H1 (cell line): ENCODE results near the gene C2CD3. TPM values are rescaled to one million over a fixed set of nuclear protein-coding genes. Genes with fewer than 3 reads are reported as not detected.

ENCODE experiments used
- KDM1A ChIP-seq: fragments of 200-600, 300-600 bp; sonication (generic); IDR thresholded peaks from 2 replicates; pipeline ENCODE4 v1.7.1; 2016; ENCODE audit warnings: mild to moderate bottlenecking, low read length, borderline replicate concordance
- NRF1 ChIP-seq: IDR thresholded peaks from 2 replicates; pipeline ENCODE4 v1.6.1; 2011; ENCODE audit warnings: mild to moderate bottlenecking, low read depth, low read length, improper control_type of control experiment
- polyA plus RNA-seq, 7 experiments: library from polyadenylated mRNA; depleted of rRNA in 3 of 7; stranded (reverse) in 5 of 7; unstranded in 2 of 7; fragments of >200 nt in 5 of 7; fragments of 200-250 nt in 2 of 7; gene quantifications; 1 replicate in 5 of 7; 2 replicates in 1 of 7; 4 replicates in 1 of 7; pipeline versions ENCODE4 v1.2.1 to v1.2.3, GENCODE V29; 2011 to 2013; ENCODE audit warnings: missing spikeins in 2 of 7, mixed read lengths in 2 of 7
- total RNA-seq: library from RNA; stranded (reverse); fragmentation: NEBNext Ultra II Directional; extraction: Animal tissue kit (Norgen Biotek cat#: 25700); gene quantifications from 2 replicates; pipeline ENCODE4 v1.2.1, GENCODE V29; 2021

Gene C2CD3
- total and polyA plus RNA-seq, 2 of the 8 experiments (the other 6 are each of a cell fraction or from before 2014, with no cell fraction given): 11.0 to 29.1 TPM

DNA sequence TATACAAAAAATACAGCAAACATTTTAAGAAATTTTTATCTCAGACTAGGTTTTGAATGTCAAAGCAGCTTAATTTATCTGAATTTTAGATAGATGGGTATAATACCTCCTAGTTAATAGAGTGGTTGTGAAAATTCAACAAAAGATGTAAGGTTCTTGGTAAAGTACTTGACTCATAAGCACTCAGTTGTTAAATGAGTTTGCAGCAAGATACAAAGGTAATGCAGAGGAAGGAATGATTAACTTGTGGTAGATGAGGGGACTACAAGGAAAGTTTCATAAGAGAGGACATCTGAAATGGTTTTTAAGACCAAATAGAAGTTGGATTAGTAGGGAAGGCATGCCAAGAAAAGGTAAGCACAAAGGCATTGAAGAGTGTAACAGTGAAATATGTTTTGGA, 37.7 kb upstream of the C2CD3 start (continued):
- no peak for TF ChIP-seq KDM1A
- no peak for TF ChIP-seq NRF1
